AG04449 (cell line): ENCODE measurements around the gene KCNA2.

Source experiments
- CTCF ChIA-PET: fragments of 350-600 bp; formaldehyde crosslinking; extraction: SDS; loops from one replicate; lab custom pipeline; 2021; ENCODE audit warnings: antibody characterized with exemption; lab: Yijun Ruan, JAX
- POLR2A ChIA-PET: fragments of 400-600, 350-600 bp; formaldehyde crosslinking; extraction: SDS; loops from one replicate; lab custom pipeline; 2020; ENCODE audit warnings: antibody characterized with exemption, inconsistent platforms; lab: Yijun Ruan, JAX
- DNase-seq: peaks from one replicate; pipeline ENCODE4 v3.0.0-alpha.2; 2010; ENCODE audit warnings: low read depth, low spot score
- H3K4me3 ChIP-seq: 2 replicates; pipeline ENCODE4 v1.5.1; 2011; ENCODE audit warnings: low read depth, mild to moderate bottlenecking, control low read depth, low read length
- CTCF ChIP-seq: IDR thresholded peaks from one replicate; pipeline ENCODE4 v1.5.1; 2011; ENCODE audit warnings: mild to moderate bottlenecking, moderate library complexity, low read length, control low read depth, inconsistent platforms; ENCODE audit not compliant: insufficient read depth; ENCODE audit errors: missing control alignments

Gene KCNA2

GRCh38 chr1:110576441-110576840 is 29.7 kb downstream of the KCNA2 start:
- no peak for TF ChIP-seq CTCF
- DNase-seq: no peak
- POLR2A ChIA-PET: no interaction called here
- CTCF ChIA-PET: no interaction called here
- H3K4me3 ChIP-seq: no peak overlapping the region

DNA sequence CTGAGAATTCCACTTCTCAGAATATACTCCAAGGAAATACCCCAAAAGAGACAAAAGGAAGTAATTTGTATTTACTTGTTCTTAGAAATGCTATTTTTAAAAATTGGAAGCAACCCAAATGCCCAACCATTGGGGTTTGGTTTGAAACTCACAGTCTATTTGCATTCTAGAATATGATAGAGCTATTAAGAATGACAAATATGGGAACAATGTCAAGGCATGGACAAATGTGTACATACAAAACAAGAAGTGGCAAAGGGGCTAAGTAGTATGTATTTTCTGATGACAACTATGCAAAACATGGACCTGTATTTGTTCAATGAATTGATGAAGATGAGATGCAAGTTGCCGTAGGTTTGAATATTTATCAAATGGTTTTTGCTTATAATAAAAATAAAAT is 32.8 kb downstream of the KCNA2 start:
- H3K4me3 ChIP-seq: no peak overlapping the region
- DNase-seq: no peak
- ChIA-PET POLR2A (no interaction called here), CTCF (no interaction called here)
- TF ChIP-seq CTCF: no peak

DNA sequence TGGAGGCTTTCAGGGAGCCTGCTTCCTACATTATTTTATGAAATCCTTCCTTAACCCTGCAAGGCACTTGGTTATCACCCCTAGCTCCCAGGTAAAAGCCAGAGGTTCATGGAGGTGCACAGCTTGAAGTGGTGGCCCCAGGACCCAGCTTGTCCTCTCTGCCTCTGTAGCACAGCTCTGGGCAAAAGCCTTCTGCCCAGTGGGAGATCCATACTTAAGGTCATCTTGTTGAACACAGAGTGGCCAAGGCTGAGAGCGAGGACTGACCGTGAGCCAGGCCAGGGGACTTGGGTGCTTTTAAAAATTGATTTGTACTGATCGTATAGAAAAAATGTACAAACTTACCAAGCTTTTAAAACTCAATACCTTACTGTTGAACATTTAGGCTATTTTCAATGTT is 33.4 kb downstream of the KCNA2 start:
- ChIA-PET POLR2A (no interaction called here), CTCF (no interaction called here)
- TF ChIP-seq CTCF: no peak
- DNase-seq: no peak
- no peak overlapping the region for H3K4me3 ChIP-seq

GRCh38 chr1:110570901-110571300 is 35.3 kb downstream of the KCNA2 start:
- ChIA-PET POLR2A (no interaction called here), CTCF (no interaction called here)
- no peak for DNase-seq
- H3K4me3 ChIP-seq: no peak overlapping the region
- no peak for TF ChIP-seq CTCF

DNA sequence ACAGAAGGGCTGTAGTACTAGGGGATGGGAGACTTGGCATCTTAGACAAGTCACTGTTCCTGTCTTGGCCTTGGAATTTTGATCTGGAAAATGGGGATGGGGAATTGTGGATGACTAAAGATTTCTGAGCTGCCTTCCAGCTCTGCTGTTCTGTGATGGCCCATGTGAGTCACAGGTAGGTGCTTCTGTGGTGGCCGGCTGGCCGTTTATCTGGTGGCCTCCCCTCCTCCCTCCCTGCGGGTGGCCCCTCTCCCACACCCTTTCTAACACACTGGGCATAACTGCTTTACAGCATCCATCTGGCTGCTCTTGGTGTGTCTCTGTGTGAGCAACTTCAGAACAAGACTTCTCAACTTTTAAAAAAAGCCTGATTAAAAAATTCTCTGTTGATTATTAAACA is 35.9 kb downstream of the KCNA2 start:
- DNase-seq: no peak
- no peak overlapping the region for H3K4me3 ChIP-seq
- ChIA-PET POLR2A (no interaction called here), CTCF (interaction anchor here (1.1 kb wide), 1 partner anchor 15 kb away, joined by 3 read pairs; no protein-coding TSS in a partner anchor)
- no peak for TF ChIP-seq CTCF

GRCh38 chr1:110566836-110567235 is 39.3 kb downstream of the KCNA2 start:
- ChIA-PET POLR2A (no interaction called here), CTCF (no interaction called here)
- H3K4me3 ChIP-seq: no peak overlapping the region
- TF ChIP-seq CTCF: no peak
- no peak for DNase-seq
